ENCODE results near the gene DLG2.
"Not testable (repeated sequence)": the region's sequence is repeated elsewhere in the genome, so short reads cannot be mapped to it uniquely, and the experiment has no call there.

DLG2 gene

GRCh38 chr11:85634747-85635146 lies 7.6 kb upstream of the DLG2 start:
- no peak for DNase-seq

- peak; percentile 21 for DNase-seq
Measured at GRCh38 chr11:85628771-85629341, 1.7 kb upstream of the DLG2 start.

- DNase-seq: peak; percentile 98
Measured at GRCh38 chr11:85627998-85628770, 1.0 kb upstream of the DLG2 start, which contains the start of gene TMEM126B. Gene TMEM126B (plus strand): TSS chr11:85628593. CDS start chr11:85628608, 15 bp downstream.

- peak; percentile 26 for DNase-seq
Measured at GRCh38 chr11:85626496-85626895, 648 bp downstream of the DLG2 start.

- no peak for DNase-seq
Measured at GRCh38 chr11:85620256-85620655, 6.9 kb downstream of the DLG2 start.

GRCh38 chr11:85619499-85619898 lies 7.6 kb downstream of the DLG2 start:
- peak; percentile 16 for DNase-seq

- not testable (repeated sequence) for DNase-seq
Measured at GRCh38 chr11:85611643-85612042, 15.5 kb downstream of the DLG2 start.

- not testable (repeated sequence) for DNase-seq
Measured at GRCh38 chr11:85609286-85609685, 17.9 kb downstream of the DLG2 start.

- DNase-seq: not testable (repeated sequence)
Measured at GRCh38 chr11:85608621-85609020, 18.5 kb downstream of the DLG2 start.

- not testable (repeated sequence) for DNase-seq
Measured at GRCh38 chr11:85606237-85606636, 20.9 kb downstream of the DLG2 start.

GRCh38 chr11:85603220-85603619 lies 23.9 kb downstream of the DLG2 start:
- no peak for DNase-seq

- no peak for DNase-seq
Measured at GRCh38 chr11:85602526-85603213, 24.5 kb downstream of the DLG2 start.

GRCh38 chr11:85599083-85599482 lies 28.1 kb downstream of the DLG2 start:
- DNase-seq: no peak

GRCh38 chr11:85596886-85597285 lies 30.3 kb downstream of the DLG2 start:
- DNase-seq: no peak

- DNase-seq: no peak
Measured at GRCh38 chr11:85595285-85595884, 31.8 kb downstream of the DLG2 start.

- no peak for DNase-seq
Measured at GRCh38 chr11:85590848-85591483, 36.2 kb downstream of the DLG2 start.

GRCh38 chr11:85589373-85589772 lies 37.8 kb downstream of the DLG2 start:
- DNase-seq: no peak

- no peak for DNase-seq
Measured at GRCh38 chr11:85582111-85582510, 45.0 kb downstream of the DLG2 start.

GRCh38 chr11:85575388-85575787 lies 51.8 kb downstream of the DLG2 start:
- DNase-seq: no peak

GRCh38 chr11:85572056-85572455 lies 55.1 kb downstream of the DLG2 start:
- no peak for DNase-seq

- DNase-seq: no peak
Measured at GRCh38 chr11:85569525-85569924, 57.6 kb downstream of the DLG2 start.

GRCh38 chr11:85558411-85558810 lies 68.7 kb downstream of the DLG2 start:
- DNase-seq: no peak

GRCh38 chr11:85551881-85552280 lies 75.3 kb downstream of the DLG2 start:
- DNase-seq: no peak
